Natural killer cell treated with Interleukin-12 subunit alpha and Interleukin-12 subunit beta and Interleukin-15 and Interleukin-18, amount 100 ng/mL, for 72 hours (primary cell): ENCODE measurements around the gene RNF112. TPM values are rescaled to one million over a fixed set of nuclear protein-coding genes. Genes with fewer than 3 reads are reported as not detected.
A peak's percentile ranks its signal among the peaks of the same experiment; 100 is the strongest.

Source experiments
- ATAC-seq, 2 donors: fragments of 150-1000 bp; cut with Tn5 transposase in 1 of 2; sonication (Bioruptor Pico), chemical (Tn5 transposase) in 1 of 2; 2 replicates each; pipeline ENCODE4 v1.10.0; 2021
- DNase-seq: peaks from one replicate; pipeline ENCODE4 v3.0.0; 2022; ENCODE audit warnings: low spot score
- H3K27ac Mint-ChIP-seq, 2 donors: 1 replicate in 1 of 2; 2 replicates in 1 of 2; pipeline ENCODE4 v1.8.0; 2022; ENCODE audit warnings: mixed read lengths in 2 of 2, mild to moderate bottlenecking in 1 of 2, moderate library complexity in 1 of 2
- H3K27me3 Mint-ChIP-seq, 2 donors: 1 replicate in 1 of 2; 2 replicates in 1 of 2; pipeline ENCODE4 v1.8.0; 2022; ENCODE audit warnings: mixed read lengths in 2 of 2
- H3K36me3 Mint-ChIP-seq: one replicate; pipeline ENCODE4 v1.8.0; 2022; ENCODE audit warnings: mixed read lengths
- H3K4me1 Mint-ChIP-seq, 2 donors: 1 replicate in 1 of 2; 2 replicates in 1 of 2; pipeline ENCODE4 v1.8.0; 2022; ENCODE audit warnings: low read depth in 2 of 2, mixed read lengths in 2 of 2, mild to moderate bottlenecking in 1 of 2
- H3K4me3 Mint-ChIP-seq: one replicate; pipeline ENCODE4 v1.8.0; 2022; ENCODE audit warnings: mixed read lengths
- H3K9me3 Mint-ChIP-seq: 2 replicates; pipeline ENCODE4 v1.8.0; 2022; ENCODE audit warnings: mixed read lengths
- total RNA-seq, 2 donors: library from RNA; stranded (reverse); gene quantifications; one replicate each; pipeline ENCODE4 v1.2.3, GENCODE V29; 2022

The RNF112 gene
- total RNA-seq, 2 donors from 2014 or later: 0.14 to 1.1 TPM

GRCh38 chr17:19379361-19380065, 31.5 kb upstream of the RNF112 start:
- Mint-ChIP-seq H3K9me3 (no peaks in the 10 kb centered on the region), H3K4me1 (peaks cover 29 to 32% of the 10 kb centered on the region in 2 donors), H3K27ac (peak overlapping the region; percentile 45 to 93), H3K4me3 (peak overlapping the region; percentile 62), H3K36me3 (no peaks in the 10 kb centered on the region), H3K27me3 (no peaks in the 10 kb centered on the region)
- no peak for DNase-seq
- no peak for ATAC-seq

GRCh38 chr17:19380481-19381301, 30.3 kb upstream of the RNF112 start:
- Mint-ChIP-seq H3K27ac (no peak overlapping the region), H3K4me1 (peaks cover 29 to 33% of the 10 kb centered on the region in 2 donors), H3K9me3 (no peaks in the 10 kb centered on the region), H3K4me3 (no peak overlapping the region), H3K36me3 (no peaks in the 10 kb centered on the region), H3K27me3 (no peaks in the 10 kb centered on the region)
- ATAC-seq (no peak), DNase-seq (no peak)

GRCh38 chr17:19381361-19381740, 29.7 kb upstream of the RNF112 start:
- Mint-ChIP-seq H3K4me1 (peaks cover 24 to 32% of the 10 kb centered on the region in 2 donors), H3K36me3 (no peaks in the 10 kb centered on the region), H3K4me3 (no peak overlapping the region), H3K27ac (no peak overlapping the region), H3K27me3 (no peaks in the 10 kb centered on the region), H3K9me3 (no peaks in the 10 kb centered on the region)
- DNase-seq (no peak), ATAC-seq (no peak)

GRCh38 chr17:19381741-19382444, 29.1 kb upstream of the RNF112 start:
- ATAC-seq (no peak), DNase-seq (no peak)
- Mint-ChIP-seq H3K36me3 (no peaks in the 10 kb centered on the region), H3K27ac (no peak overlapping the region), H3K4me1 (peaks cover 21 to 30% of the 10 kb centered on the region in 2 donors), H3K4me3 (no peak overlapping the region), H3K27me3 (no peaks in the 10 kb centered on the region), H3K9me3 (no peaks in the 10 kb centered on the region)

GRCh38 chr17:19382531-19383444, 28.2 kb upstream of the RNF112 start:
- ATAC-seq (no peak), DNase-seq (no peak)
- no peaks in the 10 kb centered on the region for H3K9me3 Mint-ChIP-seq
- no peaks in the 10 kb centered on the region for H3K36me3 Mint-ChIP-seq
- no peak overlapping the region for H3K27ac Mint-ChIP-seq
- peaks cover 17 to 27% of the 10 kb centered on the region in 2 donors for H3K4me1 Mint-ChIP-seq
- no peak overlapping the region for H3K4me3 Mint-ChIP-seq
- no peaks in the 10 kb centered on the region for H3K27me3 Mint-ChIP-seq

GRCh38 chr17:19383681-19384470, 27.2 kb upstream of the RNF112 start:
- DNase-seq (no peak), ATAC-seq (no peak)
- H3K9me3 Mint-ChIP-seq: no peaks in the 10 kb centered on the region
- peaks cover 21 to 30% of the 10 kb centered on the region in 2 donors for H3K4me1 Mint-ChIP-seq
- H3K36me3 Mint-ChIP-seq: no peaks in the 10 kb centered on the region
- peaks cover 0 to 2% of the 10 kb centered on the region in 2 donors for H3K27me3 Mint-ChIP-seq
- no peak overlapping the region for H3K4me3 Mint-ChIP-seq
- peak overlapping the region in 1 of 2 donors; percentile 12 for H3K27ac Mint-ChIP-seq

GRCh38 chr17:19384723-19385391, 26.2 kb upstream of the RNF112 start:
- Mint-ChIP-seq H3K4me1 (peaks cover 13 to 21% of the 10 kb centered on the region in 2 donors), H3K36me3 (no peaks in the 10 kb centered on the region), H3K27ac (no peak overlapping the region), H3K9me3 (no peaks in the 10 kb centered on the region), H3K4me3 (no peak overlapping the region), H3K27me3 (peaks cover 0 to 2% of the 10 kb centered on the region in 2 donors)
- ATAC-seq (no peak), DNase-seq (no peak)

- Mint-ChIP-seq H3K36me3 (no peaks in the 10 kb centered on the region), H3K9me3 (no peaks in the 10 kb centered on the region), H3K27me3 (peaks cover 0 to 2% of the 10 kb centered on the region in 2 donors), H3K27ac (no peak overlapping the region), H3K4me1 (peaks cover 13 to 20% of the 10 kb centered on the region in 2 donors), H3K4me3 (no peak overlapping the region)
- ATAC-seq: no peak
- no peak for DNase-seq
These were observed 25.5 kb upstream of the RNF112 start for GRCh38 chr17:19385521-19385983.

GRCh38 chr17:19386051-19386929, 24.7 kb upstream of the RNF112 start:
- Mint-ChIP-seq H3K9me3 (no peaks in the 10 kb centered on the region), H3K36me3 (no peaks in the 10 kb centered on the region), H3K27me3 (peaks cover 0 to 2% of the 10 kb centered on the region in 2 donors), H3K27ac (no peak overlapping the region), H3K4me1 (peaks cover 13 to 15% of the 10 kb centered on the region in 2 donors), H3K4me3 (no peak overlapping the region)
- ATAC-seq: peak; percentile 12 to 46
- DNase-seq: no peak

- H3K27ac Mint-ChIP-seq: peak within 1 kb of the TSS in 1 of 2 donors; percentile 11
- ATAC-seq: no peak
These were observed 23.8 kb upstream of the RNF112 start, which contains the start of gene MFAP4 for GRCh38 chr17:19386974-19387920. MFAP4 (minus strand) TSS chr17:19387190; CDS start chr17:19387155, 35 bp downstream.

More at GRCh38 chr17:19386974-19387920, 23.8 kb upstream of the RNF112 start, which contains the start of gene MFAP4:
- no peak for DNase-seq
- H3K4me1 Mint-ChIP-seq: peaks cover 13 to 14% of the 10 kb centered on the region in 2 donors
- H3K36me3 Mint-ChIP-seq: no peaks in the 10 kb centered on the region
- H3K4me3 Mint-ChIP-seq: no peak within 1 kb of the TSS
- no peaks in the 10 kb centered on the region for H3K9me3 Mint-ChIP-seq
- peaks cover 0 to 2% of the 10 kb centered on the region in 2 donors for H3K27me3 Mint-ChIP-seq
